ENCODE data around the gene EPHA8. TPM values are rescaled to one million over a fixed set of nuclear protein-coding genes. Genes with fewer than 3 reads are reported as not detected.
A peak's percentile ranks its signal among the peaks of the same experiment; 100 is the strongest.

EPHA8 gene
- polyA plus RNA-seq, 1 donor (not counting 4 experiments of a cell fraction or from before 2014, with no cell fraction given), result 1.0 TPM

DNA sequence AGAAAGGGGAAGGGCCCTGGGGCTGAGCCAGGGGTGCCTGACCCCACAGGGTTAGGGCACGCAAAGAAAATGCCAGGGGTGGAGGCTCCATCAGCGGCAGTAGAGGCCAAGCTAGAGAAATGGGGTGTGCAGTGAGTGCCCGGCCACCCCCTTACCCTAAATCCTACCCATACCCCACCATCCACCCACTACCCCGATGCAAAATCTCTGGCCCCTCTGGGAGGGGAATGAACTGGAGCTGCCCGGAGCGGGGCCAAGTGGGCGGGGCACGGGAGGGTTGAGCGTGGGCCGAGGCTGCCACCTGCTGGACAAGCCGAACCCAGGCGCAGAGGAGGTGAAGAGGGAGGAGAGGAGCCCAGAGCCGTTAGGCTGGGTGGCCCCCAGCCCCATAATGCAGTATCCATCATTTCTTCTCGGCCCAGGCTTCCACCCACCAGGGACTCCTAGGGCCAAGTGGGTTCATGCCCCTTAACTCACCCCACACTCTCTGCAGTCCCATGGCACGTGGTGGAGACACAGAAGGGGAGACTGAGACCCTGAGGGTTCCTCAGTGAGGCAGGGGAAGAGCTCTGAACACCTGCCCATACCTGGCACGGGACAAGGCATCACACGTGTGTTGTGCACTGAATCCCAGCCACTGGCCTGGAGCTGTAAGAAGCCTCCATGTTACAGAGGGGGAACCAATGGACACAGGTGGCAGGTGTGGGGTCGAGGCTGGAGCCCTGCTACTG is 78.8 kb downstream of the EPHA8 start:
- H4K20me1 ChIP-seq (ENCODE audit: control insufficient read depth, extremely low read depth, insufficient read depth, low read length), result peaks cover 3% of the 10 kb centered on the region
- H3K4me3 ChIP-seq (ENCODE audit: control insufficient read depth in 2 of 3, extremely low read depth in 1 of 3, insufficient read depth in 2 of 3, low read depth in 1 of 3, low read length in 3 of 3), result no peak overlapping the region
- H3K27me3 ChIP-seq (ENCODE audit: control insufficient read depth, extremely low read depth, insufficient read depth, low read length), result no peaks in the 10 kb centered on the region
- no peaks in the 10 kb centered on the region for H3K9me3 ChIP-seq (ENCODE audit: control insufficient read depth, low read depth, low read length)
- no peak for TF ChIP-seq EZH2 (IDR thresholded peaks at IDR 0.05; ENCODE audit: low read length)
- TF ChIP-seq, protein P1, sequence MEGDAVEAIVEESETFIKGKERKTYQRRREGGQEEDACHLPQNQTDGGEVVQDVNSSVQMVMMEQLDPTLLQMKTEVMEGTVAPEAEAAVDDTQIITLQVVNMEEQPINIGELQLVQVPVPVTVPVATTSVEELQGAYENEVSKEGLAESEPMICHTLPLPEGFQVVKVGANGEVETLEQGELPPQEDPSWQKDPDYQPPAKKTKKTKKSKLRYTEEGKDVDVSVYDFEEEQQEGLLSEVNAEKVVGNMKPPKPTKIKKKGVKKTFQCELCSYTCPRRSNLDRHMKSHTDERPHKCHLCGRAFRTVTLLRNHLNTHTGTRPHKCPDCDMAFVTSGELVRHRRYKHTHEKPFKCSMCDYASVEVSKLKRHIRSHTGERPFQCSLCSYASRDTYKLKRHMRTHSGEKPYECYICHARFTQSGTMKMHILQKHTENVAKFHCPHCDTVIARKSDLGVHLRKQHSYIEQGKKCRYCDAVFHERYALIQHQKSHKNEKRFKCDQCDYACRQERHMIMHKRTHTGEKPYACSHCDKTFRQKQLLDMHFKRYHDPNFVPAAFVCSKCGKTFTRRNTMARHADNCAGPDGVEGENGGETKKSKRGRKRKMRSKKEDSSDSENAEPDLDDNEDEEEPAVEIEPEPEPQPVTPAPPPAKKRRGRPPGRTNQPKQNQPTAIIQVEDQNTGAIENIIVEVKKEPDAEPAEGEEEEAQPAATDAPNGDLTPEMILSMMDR (optimal IDR thresholded peaks at IDR 0.05 in 1 of 3, IDR thresholded peaks at IDR 0.05 in 1 of 3, conservative IDR thresholded peaks at IDR 0.05 in 1 of 3; ENCODE audit: extremely low read depth in 1 of 3, insufficient read depth in 2 of 3, low read length in 3 of 3), result peak; percentile 70 to 96 (median 93)
- H3K79me2 ChIP-seq (ENCODE audit: control insufficient read depth, insufficient read depth, low read length), result no peaks in the 10 kb centered on the region
- H3K9me1 ChIP-seq (ENCODE audit: control insufficient read depth, extremely low read depth, insufficient read depth, low read length), result no peaks in the 10 kb centered on the region
- H3K27ac ChIP-seq (ENCODE audit: control insufficient read depth, insufficient read depth, low read length), result no peak overlapping the region
- FAIRE-seq (no peak), DNase-seq (ENCODE audit: low read depth, low spot score) (no peak)
- no peak overlapping the region for H2AFZ ChIP-seq (ENCODE audit: control insufficient read depth, low read length)
- H3K36me3 ChIP-seq (ENCODE audit: control insufficient read depth in 2 of 2, extremely low read depth in 1 of 2, insufficient read depth in 2 of 2, low read length in 2 of 2), result no peaks in the 10 kb centered on the region
- no peak overlapping the region for H3K4me2 ChIP-seq (ENCODE audit: control insufficient read depth, extremely low read depth, insufficient read depth, low read depth, low read length)
- no peaks in the 10 kb centered on the region for H3K4me1 ChIP-seq (ENCODE audit: control insufficient read depth, extremely low read depth, insufficient read depth, low read length)
- no peak overlapping the region for H3K9ac ChIP-seq (ENCODE audit: control insufficient read depth, extremely low read depth, insufficient read depth, low read length)
- dilution Hi-C loops (cut with MboI; ENCODE audit: extremely low pct_ligation_motif_present, low sequenced_read_pairs), result no loop called here

DNA sequence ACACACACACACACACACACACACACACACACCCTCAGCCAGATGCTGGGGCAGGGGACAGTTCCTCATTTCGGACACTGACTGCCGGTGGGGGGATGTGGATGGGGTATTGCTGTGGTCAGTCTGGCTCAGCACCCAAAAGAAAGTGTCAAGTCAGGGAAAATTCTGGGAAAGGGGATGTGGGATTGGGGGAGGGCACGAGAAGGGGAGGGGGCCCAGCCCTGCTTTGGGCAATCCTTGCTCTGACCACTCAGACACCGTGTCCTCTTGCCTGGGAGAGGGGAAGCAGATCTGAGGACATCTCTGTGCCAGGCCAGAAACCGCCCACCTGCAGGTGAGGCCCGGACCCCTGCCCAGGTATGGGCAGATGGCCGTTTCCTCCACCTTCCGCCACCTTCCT is 80.1 kb downstream of the EPHA8 start, which contains the start of gene C1QC:
C1QC (plus strand) TSS at position 253 of the 400 bp plus-strand sequence. CDS start 391 bp downstream, outside the sequence.
- no peaks in the 10 kb centered on the region for H3K9me1 ChIP-seq (ENCODE audit: control insufficient read depth, extremely low read depth, insufficient read depth, low read length)
- no peak within 1 kb of the TSS for H3K4me2 ChIP-seq (ENCODE audit: control insufficient read depth, extremely low read depth, insufficient read depth, low read depth, low read length)
- FAIRE-seq (no peak), DNase-seq (ENCODE audit: low read depth, low spot score) (no peak)
- H3K36me3 ChIP-seq (ENCODE audit: control insufficient read depth in 2 of 2, extremely low read depth in 1 of 2, insufficient read depth in 2 of 2, low read length in 2 of 2), result no peaks in the 10 kb centered on the region
- H3K27ac ChIP-seq (ENCODE audit: control insufficient read depth, insufficient read depth, low read length), result no peak within 1 kb of the TSS
- H4K20me1 ChIP-seq (ENCODE audit: control insufficient read depth, extremely low read depth, insufficient read depth, low read length), result peaks cover 3% of the 10 kb centered on the region
- H3K9me3 ChIP-seq (ENCODE audit: control insufficient read depth, low read depth, low read length), result no peaks in the 10 kb centered on the region
- no peak within 1 kb of the TSS for H3K9ac ChIP-seq (ENCODE audit: control insufficient read depth, extremely low read depth, insufficient read depth, low read length)
- no peaks in the 10 kb centered on the region for H3K27me3 ChIP-seq (ENCODE audit: control insufficient read depth, extremely low read depth, insufficient read depth, low read length)
- H3K4me1 ChIP-seq (ENCODE audit: control insufficient read depth, extremely low read depth, insufficient read depth, low read length), result no peaks in the 10 kb centered on the region
- no peaks in the 10 kb centered on the region for H3K79me2 ChIP-seq (ENCODE audit: control insufficient read depth, insufficient read depth, low read length)
- no peak within 1 kb of the TSS for H2AFZ ChIP-seq (ENCODE audit: control insufficient read depth, low read length)
- TF ChIP-seq, protein P1 (optimal IDR thresholded peaks at IDR 0.05 in 1 of 3, IDR thresholded peaks at IDR 0.05 in 1 of 3, conservative IDR thresholded peaks at IDR 0.05 in 1 of 3; ENCODE audit: extremely low read depth in 1 of 3, insufficient read depth in 2 of 3, low read length in 3 of 3), result no peak
- TF ChIP-seq EZH2 (IDR thresholded peaks at IDR 0.05; ENCODE audit: low read length), result no peak
- H3K4me3 ChIP-seq (ENCODE audit: control insufficient read depth in 2 of 3, extremely low read depth in 1 of 3, insufficient read depth in 2 of 3, low read depth in 1 of 3, low read length in 3 of 3), result no peak within 1 kb of the TSS
- dilution Hi-C loops (cut with MboI; ENCODE audit: extremely low pct_ligation_motif_present, low sequenced_read_pairs), result no loop called here

Measured in keratinocyte (primary cell).